Heart left ventricle (tissue), 13 donors: Measurements from ENCODE around the gene RNPEPL1.

Experiments used
- CTCF ChIP-seq, 12 donors: fragments of 200-600 bp; sonication (generic) in 4 of 12; IDR thresholded peaks; one replicate each; pipeline versions ENCODE4 v1.5.0 to v1.8.0; 2018 to 2022; ENCODE audit warnings: antibody characterized with exemption in 12 of 12, mild to moderate bottlenecking in 5 of 12
- POLR2A ChIP-seq, 2 donors: fragments of 450-650 bp; IDR thresholded peaks; one replicate each; pipeline ENCODE4 v1.6.1; 2017; ENCODE audit warnings: antibody characterized with exemption in 2 of 2, mild to moderate bottlenecking in 2 of 2, moderate library complexity in 2 of 2
- donor health status: ischemic (EF 13 %, LVEDD 7.1; RV severe dilation, severe dysfunction).
- donor health status: DM: no; HTN: yes; CAD: no.
- donor health status: DM: no; HTN: no; CAD: no.
- donor health status: ischemic (EF 25% LVEDD 6.9; RV normal size, moderate dysfunction).
- donor health status: ischemic (EF 25% LVEDD 5.7; RV mildly dilated, moderate dysfunction).
- donor health status: ischemic (EF 35%, LVEDD 5.7; RV mildly dilated, moderate dysfunction).
- donor health status: nonischemic (EF 11% LVEDD 7.7; RV severe dilation, severe dysfunction).
- donor health status: DM: yes; HTN: yes; CAD: no.
- donor health status: PGD.
- donor health status: ischemic (EF 29% LVEDD 5.4; RV normal size, mild dysfunction).
- donor health status: nonischemic (EF 23%, LVEDD 6.1; RV moderate dilation, normal function).

DNA sequence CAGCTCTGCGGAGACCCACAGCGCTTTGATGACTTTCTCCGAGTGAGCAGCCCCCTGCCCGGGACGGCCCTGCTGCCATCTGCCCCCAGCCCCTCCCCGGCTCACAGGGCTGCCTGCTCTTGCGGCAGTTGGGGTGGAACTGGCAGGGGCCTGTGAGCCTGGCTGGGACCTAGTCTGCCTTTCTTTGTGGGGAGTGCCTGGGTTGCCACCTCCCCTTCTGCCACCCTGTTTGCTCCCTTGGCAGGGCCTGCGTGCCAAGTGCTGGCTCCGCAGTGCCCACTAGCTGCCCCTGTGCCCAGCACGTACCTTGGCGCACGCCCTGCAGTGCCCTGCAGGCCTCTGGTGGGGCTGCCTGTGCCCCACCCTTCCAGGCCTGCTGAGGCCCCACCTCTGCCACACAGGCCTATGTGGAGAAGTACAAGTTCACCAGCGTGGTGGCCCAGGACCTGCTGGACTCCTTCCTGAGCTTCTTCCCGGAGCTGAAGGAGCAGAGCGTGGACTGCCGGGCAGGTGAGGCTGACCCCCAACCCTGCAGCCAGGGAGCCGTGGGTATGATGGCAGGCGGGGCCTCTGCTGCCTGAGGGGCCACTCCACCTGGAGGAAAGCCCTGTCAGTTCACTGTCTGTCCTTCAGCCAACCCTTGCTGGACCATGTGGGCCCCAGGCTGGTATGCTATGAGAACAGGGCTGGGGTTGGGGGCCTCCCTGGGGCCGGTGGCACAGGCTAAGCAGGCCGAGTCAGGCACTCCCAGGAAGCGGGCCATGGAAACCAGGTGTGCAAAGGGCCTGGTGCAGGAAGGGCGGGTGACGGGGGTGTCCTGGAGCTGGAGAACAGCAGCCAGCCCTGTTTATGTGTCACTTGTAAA is 7.0 kb downstream of the RNPEPL1 start:
- TF ChIP-seq CTCF (IDR thresholded peaks at IDR 0.05) (no peak), POLR2A (IDR thresholded peaks at IDR 0.05) (no peak)
